Measurements from ENCODE around the gene IQSEC3.

IQSEC3 gene

DNA sequence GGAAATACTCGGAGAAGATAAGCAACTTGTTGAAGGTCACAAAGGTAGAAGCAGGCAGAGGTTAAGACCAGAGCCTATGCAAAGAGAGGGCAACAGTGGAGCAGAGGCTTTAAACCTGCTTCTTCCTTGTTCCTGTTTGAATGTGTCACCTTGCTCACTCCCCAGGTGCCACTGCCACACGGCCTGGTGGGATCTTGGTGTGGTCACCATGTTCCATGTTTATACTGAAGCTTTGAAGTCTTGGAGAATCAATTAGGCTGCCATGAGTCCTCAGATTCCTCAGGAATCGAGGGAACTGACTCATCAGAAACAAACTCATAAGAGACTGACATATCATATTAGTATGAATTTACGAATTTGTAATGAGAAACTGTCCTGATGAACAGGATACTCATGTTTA, 46.8 kb downstream of the IQSEC3 start:
- Histone ChIP-seq H3K36me3 (ENCODE audit: insufficient read depth, low read length) (no peaks in the 10 kb centered on the region), H3K79me2 (ENCODE audit: insufficient read depth, low read length) (no peaks in the 10 kb centered on the region), H3K4me2 (ENCODE audit: insufficient read depth, low read length) (no peak overlapping the region), H3K4me1 (ENCODE audit: insufficient read depth, low read length) (no peaks in the 10 kb centered on the region), H3K9ac (ENCODE audit: low read depth, low read length) (no peak overlapping the region), H3K9me3 (ENCODE audit: insufficient read depth, low read length, severe bottlenecking) (no peaks in the 10 kb centered on the region), H3K27ac (ENCODE audit: low read length) (no peak overlapping the region), H3K27me3 (ENCODE audit: insufficient read depth, low read length, poor library complexity) (peaks cover 12% of the 10 kb centered on the region), H2AFZ (ENCODE audit: low read depth, low read length) (no peak overlapping the region), H4K20me1 (ENCODE audit: insufficient read depth, low read length) (no peaks in the 10 kb centered on the region; the same call in 1 of the 2 replicates), H3K4me3 (ENCODE audit: low read depth in 1 of 2, low read length in 2 of 2) (no peak overlapping the region)
- no peak for TF ChIP-seq EZH2 (IDR thresholded peaks at IDR 0.05; ENCODE audit: borderline replicate concordance, low read depth, low read length, severe bottlenecking)
- TF ChIP-seq, protein P1, sequence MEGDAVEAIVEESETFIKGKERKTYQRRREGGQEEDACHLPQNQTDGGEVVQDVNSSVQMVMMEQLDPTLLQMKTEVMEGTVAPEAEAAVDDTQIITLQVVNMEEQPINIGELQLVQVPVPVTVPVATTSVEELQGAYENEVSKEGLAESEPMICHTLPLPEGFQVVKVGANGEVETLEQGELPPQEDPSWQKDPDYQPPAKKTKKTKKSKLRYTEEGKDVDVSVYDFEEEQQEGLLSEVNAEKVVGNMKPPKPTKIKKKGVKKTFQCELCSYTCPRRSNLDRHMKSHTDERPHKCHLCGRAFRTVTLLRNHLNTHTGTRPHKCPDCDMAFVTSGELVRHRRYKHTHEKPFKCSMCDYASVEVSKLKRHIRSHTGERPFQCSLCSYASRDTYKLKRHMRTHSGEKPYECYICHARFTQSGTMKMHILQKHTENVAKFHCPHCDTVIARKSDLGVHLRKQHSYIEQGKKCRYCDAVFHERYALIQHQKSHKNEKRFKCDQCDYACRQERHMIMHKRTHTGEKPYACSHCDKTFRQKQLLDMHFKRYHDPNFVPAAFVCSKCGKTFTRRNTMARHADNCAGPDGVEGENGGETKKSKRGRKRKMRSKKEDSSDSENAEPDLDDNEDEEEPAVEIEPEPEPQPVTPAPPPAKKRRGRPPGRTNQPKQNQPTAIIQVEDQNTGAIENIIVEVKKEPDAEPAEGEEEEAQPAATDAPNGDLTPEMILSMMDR (IDR thresholded peaks at IDR 0.05; ENCODE audit: borderline replicate concordance, extremely low read depth, low read length, poor library complexity, severe bottlenecking): no peak
- ATAC-seq (ENCODE audit: insufficient read depth, low read depth) (no peak), DNase-seq (no peak)

GRCh38 chr12:114626-115211, 48.2 kb downstream of the IQSEC3 start:
- H3K4me1 ChIP-seq (ENCODE audit: insufficient read depth, low read length): no peaks in the 10 kb centered on the region
- no peak overlapping the region for H3K27ac ChIP-seq (ENCODE audit: low read length)
- no peaks in the 10 kb centered on the region for H3K9me3 ChIP-seq (ENCODE audit: insufficient read depth, low read length, severe bottlenecking)
- H3K9ac ChIP-seq (ENCODE audit: low read depth, low read length): no peak overlapping the region
- H3K4me3 ChIP-seq (ENCODE audit: low read depth in 1 of 2, low read length in 2 of 2): no peak overlapping the region
- H3K36me3 ChIP-seq (ENCODE audit: insufficient read depth, low read length): no peaks in the 10 kb centered on the region
- no peak overlapping the region for H3K4me2 ChIP-seq (ENCODE audit: insufficient read depth, low read length)
- no peak for TF ChIP-seq EZH2 (IDR thresholded peaks at IDR 0.05; ENCODE audit: borderline replicate concordance, low read depth, low read length, severe bottlenecking)
- TF ChIP-seq, protein P1 (IDR thresholded peaks at IDR 0.05; ENCODE audit: borderline replicate concordance, extremely low read depth, low read length, poor library complexity, severe bottlenecking): no peak
- no peaks in the 10 kb centered on the region; the same call in 1 of the 2 replicates for H4K20me1 ChIP-seq (ENCODE audit: insufficient read depth, low read length)
- DNase-seq: no peak
- peaks cover 12% of the 10 kb centered on the region for H3K27me3 ChIP-seq (ENCODE audit: insufficient read depth, low read length, poor library complexity)
- H3K79me2 ChIP-seq (ENCODE audit: insufficient read depth, low read length): no peaks in the 10 kb centered on the region
- ATAC-seq (ENCODE audit: insufficient read depth, low read depth): no peak
- no peak overlapping the region for H2AFZ ChIP-seq (ENCODE audit: low read depth, low read length)

GRCh38 chr12:115518-115917, 49.0 kb downstream of the IQSEC3 start:
- Histone ChIP-seq H3K4me2 (ENCODE audit: insufficient read depth, low read length) (no peak overlapping the region), H3K9me3 (ENCODE audit: insufficient read depth, low read length, severe bottlenecking) (no peaks in the 10 kb centered on the region)

More at GRCh38 chr12:115518-115917, 49.0 kb downstream of the IQSEC3 start:
- no peaks in the 10 kb centered on the region for H3K4me1 ChIP-seq (ENCODE audit: insufficient read depth, low read length)
- TF ChIP-seq, protein P1 (IDR thresholded peaks at IDR 0.05; ENCODE audit: borderline replicate concordance, extremely low read depth, low read length, poor library complexity, severe bottlenecking): no peak
- TF ChIP-seq EZH2 (IDR thresholded peaks at IDR 0.05; ENCODE audit: borderline replicate concordance, low read depth, low read length, severe bottlenecking): no peak
- no peak overlapping the region for H3K27ac ChIP-seq (ENCODE audit: low read length)
- ATAC-seq (ENCODE audit: insufficient read depth, low read depth): no peak
- no peak overlapping the region for H3K9ac ChIP-seq (ENCODE audit: low read depth, low read length)
- H3K79me2 ChIP-seq (ENCODE audit: insufficient read depth, low read length): no peaks in the 10 kb centered on the region
- no peak for DNase-seq
- no peaks in the 10 kb centered on the region for H3K36me3 ChIP-seq (ENCODE audit: insufficient read depth, low read length)
- no peak overlapping the region for H2AFZ ChIP-seq (ENCODE audit: low read depth, low read length)
- H3K4me3 ChIP-seq (ENCODE audit: low read depth in 1 of 2, low read length in 2 of 2): no peak overlapping the region
- H4K20me1 ChIP-seq (ENCODE audit: insufficient read depth, low read length): no peaks in the 10 kb centered on the region; the same call in 1 of the 2 replicates
- peaks cover 12% of the 10 kb centered on the region for H3K27me3 ChIP-seq (ENCODE audit: insufficient read depth, low read length, poor library complexity)

Data from DND-41 (cell line).